HL-60/S4 treated with phorbol 12-myristate 13-acetate at 8.2 ng/mL for 4 days and 3 days (cell line): ENCODE measurements around the gene TBC1D24.

ENCODE experiments used
- in situ Hi-C: fragments of 300-500 bp; cut with MboI; formaldehyde crosslinking; loops from 2 replicates; pipeline ENCODE4 v1.15.0; 2022; ENCODE audit warnings: low sequenced_read_pairs

TBC1D24 gene

DNA sequence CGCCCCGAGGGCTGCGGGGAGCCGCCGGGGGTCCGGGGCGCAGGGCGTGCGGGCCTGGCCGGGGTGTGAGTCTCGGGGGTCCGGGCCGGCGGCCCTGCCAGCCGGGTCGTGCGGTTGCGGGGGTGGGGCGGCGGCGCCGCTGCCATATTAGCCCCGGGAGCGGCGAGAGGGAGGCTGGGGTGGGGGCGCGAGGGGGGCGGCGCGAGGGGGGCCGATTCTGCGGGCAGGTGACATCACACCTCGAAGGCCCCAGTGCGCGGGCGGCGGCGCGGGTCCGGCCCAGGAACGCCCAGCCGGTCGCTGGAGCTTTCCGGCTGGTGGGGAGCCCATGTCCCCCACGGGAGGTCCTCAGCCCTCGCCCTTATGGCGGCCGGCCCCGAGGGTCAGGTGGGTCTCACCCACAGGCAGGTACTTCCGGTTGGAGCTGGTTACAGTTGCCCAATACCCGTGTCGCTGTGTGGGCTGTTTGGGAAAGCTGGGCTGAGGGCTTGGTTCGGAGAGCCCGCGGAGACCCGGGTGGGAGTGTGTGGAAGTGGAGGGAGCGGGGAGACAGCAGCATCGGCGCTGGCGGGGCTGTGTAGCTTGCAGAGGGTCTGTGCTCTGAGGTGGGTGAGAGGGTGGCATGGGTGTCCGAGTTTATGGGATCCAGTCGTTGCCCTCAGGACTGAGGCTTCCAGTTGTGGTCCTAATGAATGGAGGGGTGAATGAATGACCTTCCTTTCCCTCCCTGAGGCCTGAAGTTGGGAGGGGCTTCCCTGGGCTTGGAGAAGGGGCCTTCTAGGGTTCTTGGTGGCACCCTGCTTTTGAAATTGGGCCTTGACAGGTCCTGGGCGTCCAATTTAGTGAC lies 39.6 kb downstream of the TBC1D24 start:
- in situ Hi-C loops: no loop called here

- in situ Hi-C loops: no loop called here
These were observed 40.4 kb downstream of the TBC1D24 start for GRCh38 chr16:2515180-2515851.

DNA sequence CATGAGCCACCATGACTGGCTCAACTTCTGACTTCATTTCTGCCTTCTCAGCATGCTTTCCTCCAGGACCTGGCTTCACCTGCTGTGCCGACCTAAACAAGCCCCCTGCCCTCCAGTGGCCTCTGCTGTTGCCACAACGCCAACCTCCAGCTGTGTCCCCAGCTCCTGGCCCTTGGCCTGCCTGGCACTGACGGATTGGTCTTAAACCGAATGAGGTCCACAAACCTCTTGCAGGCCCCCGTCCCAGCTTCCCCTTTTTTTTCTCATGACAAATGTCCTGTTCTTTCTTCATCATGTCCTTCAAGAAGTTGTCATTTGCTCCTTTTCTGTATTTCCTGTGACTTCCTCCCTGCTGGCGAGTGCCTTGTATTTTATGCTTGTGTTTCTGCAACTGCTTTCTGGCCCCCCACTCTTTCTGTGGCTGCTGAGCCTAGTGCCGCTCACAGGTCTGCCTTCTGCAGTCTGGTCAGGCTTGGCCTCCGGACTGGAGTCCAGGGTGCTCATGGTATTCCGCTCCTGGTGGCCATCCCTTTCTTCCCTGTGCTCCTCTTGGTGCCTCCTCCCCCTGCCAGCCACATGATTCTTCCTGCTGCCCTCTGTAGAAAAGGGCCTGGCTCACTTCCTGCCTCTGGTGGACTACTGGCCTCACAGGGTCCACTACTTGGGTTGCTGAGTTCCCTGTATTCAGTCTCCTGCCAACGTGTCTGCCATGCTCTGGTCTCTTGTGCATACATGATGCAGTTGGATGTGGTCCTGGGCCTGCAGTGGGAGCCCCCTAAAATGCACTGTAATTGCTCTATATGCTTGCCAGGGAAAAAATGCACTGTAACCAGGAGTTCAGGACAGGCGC lies 41.7 kb downstream of the TBC1D24 start:
- in situ Hi-C loops: no loop called here

- in situ Hi-C loops: no loop called here
These were observed 43.2 kb downstream of the TBC1D24 start for GRCh38 chr16:2517954-2518605.

DNA sequence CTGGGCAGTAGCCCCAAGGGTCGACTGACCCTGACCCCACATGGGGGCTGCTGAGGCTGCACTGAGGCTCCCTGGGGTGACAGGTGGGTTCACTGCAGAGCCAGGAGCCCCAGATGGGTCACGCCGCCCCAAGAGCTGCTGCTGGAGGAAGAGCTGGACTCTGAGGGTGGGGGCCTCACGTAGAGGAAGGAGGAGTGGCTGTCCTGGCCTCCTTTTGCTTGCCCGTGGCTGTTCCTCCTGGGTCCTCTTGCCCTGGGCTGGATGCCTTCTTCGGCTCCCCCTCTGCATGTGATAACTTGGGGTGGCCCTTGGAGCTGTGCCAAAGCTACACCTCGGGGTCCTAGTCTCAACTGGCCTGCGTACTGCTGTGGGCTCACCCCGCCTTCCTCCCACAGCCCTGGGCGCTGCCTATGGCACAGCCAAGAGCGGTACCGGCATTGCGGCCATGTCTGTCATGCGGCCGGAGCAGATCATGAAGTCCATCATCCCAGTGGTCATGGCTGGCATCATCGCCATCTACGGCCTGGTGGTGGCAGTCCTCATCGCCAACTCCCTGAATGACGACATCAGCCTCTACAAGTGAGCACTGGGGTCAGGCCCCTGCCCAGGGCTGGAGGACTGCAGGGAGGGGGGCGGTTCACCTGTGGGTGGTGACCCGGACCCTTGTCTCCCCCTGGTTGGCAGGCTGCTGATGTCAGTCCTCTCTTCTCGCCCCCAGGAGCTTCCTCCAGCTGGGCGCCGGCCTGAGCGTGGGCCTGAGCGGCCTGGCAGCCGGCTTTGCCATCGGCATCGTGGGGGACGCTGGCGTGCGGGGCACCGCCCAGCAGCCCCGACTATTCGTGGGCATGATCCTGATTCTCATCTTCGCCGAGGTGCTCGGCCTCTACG lies 44.1 kb downstream of the TBC1D24 start:
- in situ Hi-C loops: no loop called here

DNA sequence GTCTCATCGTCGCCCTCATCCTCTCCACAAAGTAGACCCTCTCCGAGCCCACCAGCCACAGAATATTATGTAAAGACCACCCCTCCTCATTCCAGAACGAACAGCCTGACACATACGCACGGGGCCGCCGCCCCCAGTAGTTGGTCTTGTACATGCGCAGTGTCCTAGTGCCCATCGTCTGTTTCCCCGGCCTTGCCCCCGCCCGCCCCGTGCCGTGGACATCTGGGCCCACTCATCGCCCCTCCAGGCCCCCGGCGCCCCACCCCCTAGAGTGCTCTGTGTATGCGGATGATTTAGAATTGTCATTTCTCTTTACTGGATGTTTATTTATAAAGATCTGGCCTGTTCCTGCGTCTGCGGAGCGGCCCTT lies 44.8 kb downstream of the TBC1D24 start:
- in situ Hi-C loops: no loop called here

DNA sequence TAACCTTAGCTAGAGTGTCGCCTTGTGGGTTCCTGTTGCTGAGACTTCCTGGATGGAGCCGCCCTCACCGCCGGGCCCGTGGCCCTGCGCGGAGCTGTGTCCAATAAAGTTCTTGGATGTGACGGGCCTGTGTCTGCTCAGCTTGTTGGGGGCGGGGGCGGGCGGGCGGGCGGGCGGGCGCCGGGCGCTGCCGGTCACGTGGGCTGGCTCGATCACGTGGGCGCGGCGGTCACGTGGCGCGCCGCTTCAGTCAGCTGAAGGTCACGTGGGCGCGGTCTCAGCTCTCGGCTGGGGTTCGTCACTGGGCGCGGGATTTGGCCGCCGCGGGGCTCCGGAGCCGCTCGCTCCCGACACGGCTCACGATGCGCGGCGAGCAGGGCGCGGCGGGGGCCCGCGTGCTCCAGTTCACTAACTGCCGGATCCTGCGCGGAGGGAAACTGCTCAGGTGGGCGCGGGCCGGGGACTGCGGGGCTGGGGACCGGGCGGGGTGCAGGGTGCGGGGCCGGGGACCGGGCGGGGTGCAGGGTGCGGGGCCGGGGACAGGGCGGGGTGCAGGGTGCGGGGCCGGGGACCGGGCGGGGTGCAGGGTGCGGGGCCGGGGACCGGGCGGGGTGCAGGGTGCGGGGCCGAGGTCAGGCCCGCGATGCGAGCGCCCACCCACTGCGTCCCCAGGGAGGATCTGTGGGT lies 45.3 kb downstream of the TBC1D24 start, which contains the start of gene AMDHD2:
AMDHD2 (plus strand) TSS at position 275 of the 687 bp plus-strand sequence; CDS start at position 363, 88 bp downstream.
- in situ Hi-C loops: no loop called here

- in situ Hi-C loops: no loop called here
These were observed 46.0 kb downstream of the TBC1D24 start for GRCh38 chr16:2520784-2521531.

DNA sequence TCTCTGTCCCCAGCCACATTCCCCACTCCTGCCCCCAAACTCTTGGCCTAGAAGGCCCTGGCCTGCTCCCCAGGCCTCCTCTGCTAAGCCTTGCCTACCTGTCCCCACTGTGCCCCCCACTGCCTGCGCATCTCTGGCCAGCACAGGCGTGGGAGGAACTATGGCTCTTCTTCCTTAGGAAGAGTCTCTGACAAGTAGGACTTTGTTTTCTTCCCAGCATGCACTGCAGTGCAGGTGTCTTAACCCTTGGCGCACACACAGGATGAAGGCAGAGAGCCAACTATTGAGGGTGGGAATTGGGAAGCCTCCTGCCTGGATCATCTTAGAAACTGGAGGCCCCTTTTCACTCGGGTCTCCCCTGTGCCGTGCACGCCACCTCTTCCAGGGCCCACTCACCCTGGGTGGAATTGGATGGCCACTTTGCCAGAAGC lies 48.9 kb downstream of the TBC1D24 start:
- in situ Hi-C loops: no loop called here

- in situ Hi-C loops: no loop called here
These were observed 49.5 kb downstream of the TBC1D24 start for GRCh38 chr16:2524339-2524938.

- in situ Hi-C loops: no loop called here
These were observed 51.2 kb downstream of the TBC1D24 start for GRCh38 chr16:2526135-2526534.

DNA sequence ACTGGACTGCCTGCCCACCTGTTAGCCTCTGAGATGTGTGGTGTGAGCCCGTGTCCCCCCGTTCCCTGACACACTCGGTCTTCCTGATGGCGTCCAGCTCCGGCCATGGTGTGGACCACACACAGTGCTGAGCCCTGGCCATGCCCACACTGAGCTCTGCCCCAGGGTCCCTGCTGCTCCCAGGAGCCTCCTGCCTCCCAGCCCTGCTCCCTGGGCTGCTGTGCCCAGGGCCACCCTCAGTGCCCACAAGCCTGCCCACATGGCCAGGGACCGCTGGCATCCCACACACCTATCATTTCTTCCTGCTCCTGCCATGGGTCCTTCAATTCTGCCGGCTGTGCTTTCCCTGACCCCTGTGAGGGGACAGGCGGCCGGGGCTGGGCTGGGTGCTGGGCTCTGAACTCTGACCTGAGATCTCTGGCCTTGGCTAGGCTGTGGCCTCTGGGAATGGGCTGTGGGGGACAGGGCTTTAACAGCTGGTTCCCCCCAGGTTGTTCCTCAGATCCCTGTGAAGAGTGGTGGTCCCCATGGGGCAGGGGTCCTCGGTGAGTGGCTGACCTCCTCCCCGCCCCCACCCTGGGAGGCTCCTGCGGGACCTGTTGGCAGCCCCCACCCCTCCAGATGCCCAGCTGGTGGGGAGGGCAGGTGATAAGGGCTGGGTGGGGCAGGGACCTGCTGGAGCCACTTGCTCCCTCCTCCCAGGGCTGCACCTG lies 52.3 kb downstream of the TBC1D24 start:
- in situ Hi-C loops: no loop called here

DNA sequence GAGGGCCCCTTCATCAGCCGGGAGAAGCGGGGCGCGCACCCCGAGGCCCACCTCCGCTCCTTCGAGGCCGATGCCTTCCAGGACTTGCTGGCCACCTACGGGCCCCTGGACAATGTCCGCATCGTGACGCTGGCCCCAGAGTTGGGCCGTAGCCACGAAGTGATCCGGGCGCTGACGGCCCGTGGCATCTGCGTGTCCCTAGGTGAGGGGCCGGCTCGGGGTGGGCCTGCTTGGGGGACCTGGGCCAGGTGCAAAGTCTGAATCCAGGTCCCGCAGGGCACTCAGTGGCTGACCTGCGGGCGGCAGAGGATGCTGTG lies 52.8 kb downstream of the TBC1D24 start:
- in situ Hi-C loops: no loop called here

DNA sequence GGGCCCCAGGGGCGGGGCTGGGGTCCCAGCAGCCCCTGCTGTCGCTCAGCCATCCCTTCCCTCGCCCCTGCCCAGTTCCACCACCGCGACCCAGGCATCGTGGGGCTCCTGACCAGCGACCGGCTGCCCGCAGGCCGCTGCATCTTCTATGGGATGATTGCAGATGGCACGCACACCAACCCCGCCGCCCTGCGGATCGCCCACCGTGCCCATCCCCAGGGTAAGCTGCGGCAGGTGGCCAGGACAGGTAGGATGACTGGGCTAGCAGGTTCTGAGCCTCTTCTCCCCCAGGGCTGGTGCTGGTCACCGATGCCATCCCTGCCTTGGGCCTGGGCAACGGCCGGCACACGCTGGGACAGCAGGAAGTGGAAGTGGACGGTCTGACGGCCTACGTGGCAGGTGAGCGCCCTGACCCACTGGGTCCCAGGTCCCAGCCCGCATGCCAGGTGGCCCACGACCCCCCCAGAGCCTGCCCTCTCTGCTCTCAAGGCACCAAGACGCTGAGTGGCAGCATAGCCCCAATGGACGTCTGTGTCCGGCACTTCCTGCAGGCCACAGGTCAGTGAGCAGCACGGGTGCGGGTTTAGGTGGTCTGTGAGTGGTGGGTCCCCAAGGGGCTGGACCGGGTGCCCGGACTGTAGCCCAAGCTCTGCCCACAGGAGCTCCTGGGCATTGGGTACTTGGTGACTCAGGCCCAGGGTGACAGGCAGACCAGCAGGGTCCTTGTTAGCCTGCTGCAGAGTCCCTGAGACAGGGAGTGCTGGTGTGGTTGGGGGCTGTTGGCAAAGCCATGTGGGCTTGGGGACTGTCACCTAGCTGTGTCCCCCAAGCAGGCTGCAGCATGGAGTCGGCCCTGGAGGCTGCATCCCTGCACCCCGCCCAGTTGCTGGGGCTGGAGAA lies 53.5 kb downstream of the TBC1D24 start:
- in situ Hi-C loops: no loop called here

GRCh38 chr16:2529061-2529931 lies 54.4 kb downstream of the TBC1D24 start:
- in situ Hi-C loops: no loop called here
